Memory B cell (primary cell): ENCODE results near the gene TBX20.
"Not testable (repeated sequence)": the region's sequence is repeated elsewhere in the genome, so short reads cannot be mapped to it uniquely, and the experiment has no call there.

Experiments used
- ATAC-seq: fragments of 150-1000 bp; cut with Tn5 transposase; 2 replicates; pipeline ENCODE4 v1.10.0; 2021; ENCODE audit warnings: low read depth, mild to moderate bottlenecking, moderate library complexity
- DNase-seq, 2 donors: peaks; one replicate each; pipeline ENCODE4 v3.0.0; 2022; ENCODE audit warnings: low spot score in 2 of 2
- H3K27ac Mint-ChIP-seq: one replicate; pipeline ENCODE4 v1.8.0; 2022; ENCODE audit warnings: mild to moderate bottlenecking, moderate library complexity, mixed read lengths
- H3K27me3 Mint-ChIP-seq: one replicate; pipeline ENCODE4 v1.8.0; 2022; ENCODE audit warnings: mixed read lengths
- H3K36me3 Mint-ChIP-seq: one replicate; pipeline ENCODE4 v1.8.0; 2022; ENCODE audit warnings: mild to moderate bottlenecking, mixed read lengths
- H3K4me1 Mint-ChIP-seq: one replicate; pipeline ENCODE4 v1.8.0; 2022; ENCODE audit warnings: mixed read lengths
- H3K4me3 Mint-ChIP-seq: one replicate; pipeline ENCODE4 v1.8.0; 2022; ENCODE audit warnings: mild to moderate bottlenecking, moderate library complexity, mixed read lengths
- H3K9me3 Mint-ChIP-seq: one replicate; pipeline ENCODE4 v1.8.0; 2022; ENCODE audit warnings: mixed read lengths

Gene TBX20

DNA sequence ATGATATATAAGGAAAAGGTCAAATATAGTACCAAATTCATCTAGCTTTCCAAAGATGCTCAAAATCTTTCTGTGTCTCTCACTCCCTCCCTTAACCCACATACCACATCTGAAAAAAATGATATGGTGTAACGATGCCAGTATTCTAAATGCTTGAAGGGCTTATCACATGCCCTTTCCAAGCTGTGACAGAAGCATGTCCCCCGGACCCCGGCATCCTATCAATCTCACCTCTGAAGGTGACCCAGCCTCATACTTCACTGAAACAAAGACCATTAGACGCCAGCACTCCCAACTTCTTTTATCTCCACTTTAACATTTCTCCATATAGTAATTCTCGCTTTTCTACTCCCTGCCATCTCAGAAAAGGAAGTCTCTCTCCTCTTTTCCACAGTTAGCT is 68.9 kb downstream of the TBX20 start:
- not testable (repeated sequence) for H3K27ac Mint-ChIP-seq, H3K4me1 Mint-ChIP-seq, DNase-seq, H3K9me3 Mint-ChIP-seq, ATAC-seq, H3K36me3 Mint-ChIP-seq, H3K4me3 Mint-ChIP-seq
- H3K27me3 Mint-ChIP-seq, result peaks cover 13% of the 10 kb centered on the region

GRCh38 chr7:35183873-35184503 is 69.9 kb downstream of the TBX20 start:
- not testable (repeated sequence) for H3K27ac Mint-ChIP-seq, H3K36me3 Mint-ChIP-seq, H3K4me3 Mint-ChIP-seq, H3K4me1 Mint-ChIP-seq, DNase-seq, H3K9me3 Mint-ChIP-seq, ATAC-seq
- H3K27me3 Mint-ChIP-seq, result peaks cover 13% of the 10 kb centered on the region

- DNase-seq, H3K27me3 Mint-ChIP-seq, H3K9me3 Mint-ChIP-seq, H3K4me1 Mint-ChIP-seq, H3K27ac Mint-ChIP-seq, H3K4me3 Mint-ChIP-seq, ATAC-seq, H3K36me3 Mint-ChIP-seq: not testable (repeated sequence)
These were observed 73.2 kb downstream of the TBX20 start for GRCh38 chr7:35180665-35181064.

- not testable (repeated sequence) for DNase-seq, H3K36me3 Mint-ChIP-seq, H3K27me3 Mint-ChIP-seq, H3K4me3 Mint-ChIP-seq, H3K9me3 Mint-ChIP-seq, H3K4me1 Mint-ChIP-seq, ATAC-seq, H3K27ac Mint-ChIP-seq
These were observed 80.7 kb downstream of the TBX20 start for GRCh38 chr7:35173176-35173575.

DNA sequence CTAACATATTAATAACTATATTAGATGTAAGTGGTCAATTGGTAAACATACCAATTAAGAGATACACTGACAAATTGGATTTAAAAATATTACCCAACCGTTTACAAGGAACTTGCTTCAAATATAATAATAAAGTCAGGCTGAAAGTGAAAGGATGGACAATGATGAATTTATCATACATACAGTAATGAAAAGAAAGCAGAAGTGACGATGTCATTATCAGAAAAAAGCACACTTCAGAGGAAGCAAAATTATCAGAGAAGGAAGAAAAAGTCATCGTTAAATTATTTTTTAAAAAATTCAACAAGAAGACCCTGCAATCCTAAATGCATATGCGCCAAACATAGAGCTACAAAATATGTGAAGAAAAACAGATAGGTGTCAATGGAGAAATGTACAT is 81.8 kb downstream of the TBX20 start:
- not testable (repeated sequence) for H3K27ac Mint-ChIP-seq, H3K4me3 Mint-ChIP-seq, DNase-seq, H3K9me3 Mint-ChIP-seq, ATAC-seq, H3K27me3 Mint-ChIP-seq, H3K36me3 Mint-ChIP-seq, H3K4me1 Mint-ChIP-seq

DNA sequence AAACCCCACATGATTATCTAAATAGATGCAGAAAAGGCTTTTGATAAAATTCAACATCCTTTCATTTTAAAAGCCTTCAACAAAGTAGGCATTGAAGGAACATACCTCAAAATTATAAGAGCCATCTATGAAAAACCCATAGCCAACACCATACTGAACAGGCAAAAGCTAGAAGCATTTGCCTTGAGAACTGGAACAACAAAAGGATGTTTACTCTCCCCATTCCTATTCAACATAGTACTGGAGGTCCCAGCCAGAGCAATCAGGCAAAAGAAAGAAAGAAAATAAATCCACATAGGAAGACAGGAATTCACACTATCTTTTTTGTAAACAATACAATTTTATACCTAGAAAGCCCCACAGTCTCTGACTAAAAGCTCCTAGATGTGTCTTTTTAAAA is 86.2 kb downstream of the TBX20 start:
- not testable (repeated sequence) for ATAC-seq, H3K36me3 Mint-ChIP-seq, H3K27ac Mint-ChIP-seq, H3K4me1 Mint-ChIP-seq, H3K9me3 Mint-ChIP-seq, DNase-seq, H3K27me3 Mint-ChIP-seq, H3K4me3 Mint-ChIP-seq

- not testable (repeated sequence) for ATAC-seq, H3K27ac Mint-ChIP-seq, H3K4me3 Mint-ChIP-seq, DNase-seq, H3K36me3 Mint-ChIP-seq, H3K9me3 Mint-ChIP-seq, H3K4me1 Mint-ChIP-seq, H3K27me3 Mint-ChIP-seq
These were observed 86.7 kb downstream of the TBX20 start for GRCh38 chr7:35167158-35167557.

DNA sequence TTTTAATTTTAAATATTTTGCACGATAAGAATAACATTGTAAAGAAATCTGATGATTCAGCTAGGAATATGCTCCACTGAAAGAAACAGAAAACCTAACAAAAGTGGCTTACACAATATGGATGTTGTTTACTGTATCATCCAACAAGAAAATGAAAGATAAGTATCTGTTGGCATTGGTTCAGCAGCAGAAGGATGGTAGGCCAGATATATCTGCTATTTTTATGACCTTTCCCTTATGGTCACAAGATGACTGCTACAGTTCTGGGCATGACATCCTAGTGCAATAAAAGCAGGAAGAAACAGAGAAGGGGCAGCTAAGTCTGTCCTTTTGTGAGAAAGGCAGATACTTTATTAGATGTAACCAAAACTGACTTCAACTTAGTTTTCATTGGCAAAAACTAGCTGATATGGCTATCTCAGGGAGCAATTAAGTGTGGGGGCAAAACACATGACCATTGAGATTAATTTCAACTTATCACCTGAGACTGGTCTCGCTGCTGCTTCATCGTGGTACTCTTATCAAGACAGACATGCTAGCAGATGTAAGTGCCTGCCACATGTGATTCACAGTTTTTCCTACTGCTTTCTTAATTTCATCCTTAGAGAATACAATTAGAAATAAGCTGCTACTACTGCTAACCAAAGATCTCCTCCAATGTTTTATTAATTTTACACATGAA is 92.7 kb downstream of the TBX20 start:
- ATAC-seq, DNase-seq, H3K4me3 Mint-ChIP-seq, H3K9me3 Mint-ChIP-seq, H3K36me3 Mint-ChIP-seq, H3K27me3 Mint-ChIP-seq, H3K4me1 Mint-ChIP-seq, H3K27ac Mint-ChIP-seq: not testable (repeated sequence)
